Body of pancreas (tissue), 4 donors: ENCODE data around the gene PCED1A. TPM values are rescaled to one million over a fixed set of nuclear protein-coding genes. Genes with fewer than 3 reads are reported as not detected.

ENCODE experiments used
- ATAC-seq: fragments of 150-250 bp; one replicate; pipeline ENCODE4 v1.9.1; 2016
- DNase-seq, 4 donors: peaks; one replicate each; pipeline ENCODE4 v3.0.0-alpha.2; 2019
- H3K27ac ChIP-seq, 4 donors: fragments of 200-600 bp; sonication (generic); 1 replicate in 3 of 4; 2 replicates in 1 of 4; pipeline versions ENCODE4 v1.5.1 to v1.6.1; 2016 to 2019; ENCODE audit warnings: mild to moderate bottlenecking in 1 of 4, mixed read lengths in 1 of 4, moderate library complexity in 1 of 4
- H3K27me3 ChIP-seq, 2 donors: fragments of 200-600 bp; sonication (generic); one replicate each; pipeline ENCODE4 v1.6.0; 2016; ENCODE audit warnings: mild to moderate bottlenecking in 1 of 2
- H3K36me3 ChIP-seq, 2 donors: fragments of 200-600 bp; sonication (generic); replicated peaks in 1 of 2; 2 replicates each; pipeline ENCODE4 v1.5.1; 2016; ENCODE audit warnings: low read depth in 2 of 2; ENCODE audit not compliant: insufficient read depth in 1 of 2
- H3K4me1 ChIP-seq: fragments of 200-600 bp; sonication (generic); one replicate; pipeline ENCODE4 v1.6.0; 2016
- H3K4me3 ChIP-seq, 2 donors: fragments of 200-600 bp; sonication (generic); 1 replicate in 1 of 2; 2 replicates in 1 of 2; pipeline ENCODE4 v1.5.1; 2016 to 2019
- H3K9me3 ChIP-seq, 3 donors: fragments of 200-600 bp; sonication (generic); 1 replicate in 2 of 3; 2 replicates in 1 of 3; pipeline ENCODE4 v1.5.1; 2016
- CTCF ChIP-seq, 7 experiments: fragments of 450-650 bp in 4 of 7; fragments of 200-600 bp in 3 of 7; sonication (generic) in 3 of 7; IDR thresholded peaks; one replicate each; pipeline ENCODE4 v1.5.1; 2016 to 2019; ENCODE audit warnings: antibody characterized with exemption in 7 of 7
- POLR2A ChIP-seq, 3 donors: fragments of 450-650 bp; IDR thresholded peaks; one replicate each; pipeline ENCODE4 v1.6.1; 2016; ENCODE audit warnings: antibody characterized with exemption in 3 of 3, mild to moderate bottlenecking in 2 of 3
- WGBS, 2 donors: methylation state at CpG; one replicate each; pipeline ENCODE4 v1.1.5; 2017; 5-methylcytosine and 5-hydroxymethylcytosine counted together
- intact Hi-C: fragments of 100-400 bp; cut with DNase I; formaldehyde crosslinking; loops from one replicate; pipeline ENCODE4 v1.15.1; 2023
- total RNA-seq, 2 donors: library from RNA; depleted of rRNA; stranded (reverse); fragments of >200 nt; gene quantifications; one replicate each; pipeline ENCODE4 v1.1.0, GENCODE V29; 2016

Gene PCED1A
- total RNA-seq, 2 donors from 2014 or later, result 26.5 to 48.1 TPM

DNA sequence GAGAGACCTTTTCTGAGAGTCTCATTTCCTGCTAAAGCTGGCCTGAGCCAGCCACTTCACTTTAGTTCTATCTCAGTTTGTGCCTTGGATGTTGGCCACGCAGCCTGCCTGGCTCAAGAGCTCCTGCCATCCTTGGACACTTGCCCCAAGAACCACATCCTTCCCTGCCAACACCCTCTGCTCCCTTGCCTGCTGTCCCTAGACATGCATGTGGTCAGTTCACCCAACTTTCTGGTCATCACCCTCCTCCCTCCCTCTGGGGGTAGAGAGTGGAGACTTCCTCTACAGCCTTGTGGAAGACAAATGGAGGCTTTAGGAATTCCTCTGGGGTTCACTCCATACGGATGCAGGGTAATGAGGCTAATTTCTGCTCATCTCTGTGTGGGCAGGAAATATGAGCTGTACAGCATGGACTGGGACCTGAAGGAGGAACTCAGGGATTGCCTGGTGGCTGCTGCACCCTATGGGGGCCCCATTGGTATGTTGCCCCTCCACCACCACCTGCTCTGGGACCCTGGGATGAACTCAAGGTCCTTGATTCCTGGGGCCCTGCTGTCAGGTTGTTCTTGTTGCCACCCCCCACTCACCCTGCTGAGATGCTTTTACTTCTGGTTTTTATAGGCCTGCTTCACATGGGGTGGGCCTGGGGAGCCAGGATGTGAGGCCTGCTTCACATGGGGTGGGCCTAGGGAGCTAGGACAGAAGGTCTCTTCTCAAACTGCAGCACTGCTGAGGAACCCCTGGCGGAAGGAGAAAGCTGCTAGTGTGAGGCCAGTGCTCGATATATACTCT lies 19.1 kb upstream of the PCED1A start:
- Histone ChIP-seq H3K9me3 (no peaks in the 10 kb centered on the region), H3K4me3 (no peak overlapping the region), H3K27me3 (no peaks in the 10 kb centered on the region), H3K36me3 (peaks cover 0 to 6% of the 10 kb centered on the region in 2 donors), H3K4me1 (no peaks in the 10 kb centered on the region), H3K27ac (no peak overlapping the region)
- DNase-seq (no peak), ATAC-seq (no peak)
- WGBS, 2 donors, result 75 to 94% methylated on average over 3 to 4 of the region's 4 CpGs
- TF ChIP-seq CTCF (IDR thresholded peaks at IDR 0.05) (no peak), POLR2A (IDR thresholded peaks at IDR 0.05) (no peak)
- intact Hi-C loops, result no loop called here

DNA sequence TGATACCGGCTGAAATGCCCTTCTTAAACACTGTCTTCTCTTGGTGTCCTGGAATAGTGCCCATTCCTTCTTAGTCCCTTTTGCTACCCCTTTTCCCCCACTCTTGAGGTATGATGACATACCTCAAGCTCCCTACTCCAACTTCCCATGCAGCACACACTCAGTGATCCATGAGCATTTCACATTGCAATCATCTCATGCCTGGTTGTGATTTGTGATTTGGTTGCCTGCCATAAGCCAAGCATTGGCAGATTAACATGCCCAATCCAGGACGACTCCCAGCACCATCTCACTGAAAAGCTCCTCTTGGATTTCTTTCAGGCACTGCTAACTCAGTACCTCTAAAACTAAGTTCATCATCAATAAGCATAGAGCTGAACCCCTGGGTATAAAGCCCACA lies 18.1 kb upstream of the PCED1A start:
- Histone ChIP-seq H3K9me3 (no peaks in the 10 kb centered on the region), H3K4me3 (no peak overlapping the region), H3K4me1 (no peaks in the 10 kb centered on the region), H3K27ac (no peak overlapping the region), H3K27me3 (no peaks in the 10 kb centered on the region), H3K36me3 (peaks cover 0 to 6% of the 10 kb centered on the region in 2 donors)
- no peak for ATAC-seq
- 86 to 90% methylated on average over 2 of the region's 2 CpGs for WGBS, 2 donors
- DNase-seq, result no peak
- TF ChIP-seq CTCF (IDR thresholded peaks at IDR 0.05) (no peak), POLR2A (IDR thresholded peaks at IDR 0.05) (no peak)
- intact Hi-C loops, result no loop called here

DNA sequence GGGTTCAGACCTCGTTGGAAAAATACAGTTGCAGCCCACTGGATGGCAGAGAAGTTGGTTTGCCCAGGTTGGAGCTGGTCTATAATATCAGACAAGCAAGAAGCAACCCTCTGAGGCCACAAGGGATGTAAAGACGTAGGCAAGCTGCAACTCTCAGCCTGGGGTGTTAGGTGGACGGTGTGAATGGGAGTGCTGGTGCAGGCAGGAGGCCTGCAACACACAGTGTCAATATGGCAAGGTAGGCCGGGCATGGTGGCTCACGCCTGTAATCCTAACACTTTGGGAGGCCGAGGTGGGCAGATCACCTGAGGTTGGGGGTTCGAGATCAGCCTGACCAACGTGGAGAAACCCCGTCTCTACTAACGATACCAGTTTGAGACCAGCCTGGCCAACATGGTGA lies 10.6 kb upstream of the PCED1A start:
- DNase-seq, result no peak
- no peak overlapping the region for H3K27ac ChIP-seq
- intact Hi-C loops, result no loop called here
- ATAC-seq, result no peak
- 86 to 97% methylated on average over 3 to 10 of the region's 10 CpGs for WGBS, 2 donors
- H3K36me3 ChIP-seq, result no peaks in the 10 kb centered on the region
- TF ChIP-seq POLR2A (IDR thresholded peaks at IDR 0.05), result no peak
- TF ChIP-seq CTCF (IDR thresholded peaks at IDR 0.05), result no peak
- H3K4me1 ChIP-seq, result no peaks in the 10 kb centered on the region
- H3K9me3 ChIP-seq, result no peaks in the 10 kb centered on the region
- H3K27me3 ChIP-seq, result no peaks in the 10 kb centered on the region
- H3K4me3 ChIP-seq, result no peak overlapping the region

- WGBS, 2 donors, result 87 to 89% methylated on average over 3 to 4 of the region's 4 CpGs
- no peak for TF ChIP-seq POLR2A (IDR thresholded peaks at IDR 0.05)
- TF ChIP-seq CTCF (IDR thresholded peaks at IDR 0.05), result no peak
- Histone ChIP-seq H3K4me1 (no peaks in the 10 kb centered on the region), H3K27ac (no peak overlapping the region), H3K4me3 (no peak overlapping the region), H3K9me3 (no peaks in the 10 kb centered on the region), H3K36me3 (no peaks in the 10 kb centered on the region), H3K27me3 (no peaks in the 10 kb centered on the region)
- intact Hi-C loops, result no loop called here
- ATAC-seq (no peak), DNase-seq (no peak)
Measured at GRCh38 chr20:2849529-2849928, 9.1 kb upstream of the PCED1A start.

DNA sequence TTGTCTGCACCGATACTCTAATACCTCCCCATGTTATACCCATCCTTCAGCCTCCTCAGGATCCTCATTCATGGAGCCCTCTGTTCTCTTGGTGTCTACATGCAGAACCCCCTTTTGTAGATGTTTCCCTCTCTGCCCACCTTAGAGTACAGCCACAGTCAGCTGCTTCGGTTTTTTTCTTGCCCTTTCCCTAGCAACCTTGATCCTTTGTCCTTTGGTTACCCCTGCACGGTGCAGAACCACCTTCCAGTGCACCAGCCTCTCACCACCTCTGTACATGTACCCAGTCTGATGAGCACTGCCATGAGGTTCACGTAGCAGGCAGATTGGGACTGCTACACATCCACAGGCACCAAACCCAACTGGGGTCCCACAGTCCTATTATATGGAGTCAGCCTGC lies 7.3 kb upstream of the PCED1A start:
- intact Hi-C loops, result no loop called here
- DNase-seq, result no peak
- WGBS, 2 donors, result 87% methylated on average over 4 of the region's 4 CpGs

More for the DNA sequence above, 7.3 kb upstream of the PCED1A start:
- ATAC-seq, result no peak
- Histone ChIP-seq H3K4me1 (no peaks in the 10 kb centered on the region), H3K4me3 (no peak overlapping the region), H3K9me3 (no peaks in the 10 kb centered on the region), H3K27ac (no peak overlapping the region), H3K27me3 (no peaks in the 10 kb centered on the region), H3K36me3 (no peaks in the 10 kb centered on the region)
- no peak for TF ChIP-seq POLR2A (IDR thresholded peaks at IDR 0.05)
- no peak for TF ChIP-seq CTCF (IDR thresholded peaks at IDR 0.05)
